LNCAP (cell line): ENCODE measurements around the gene CDH22.

Experiments used
- CTCF ChIP-seq: fragments of 450-650 bp; IDR thresholded peaks from 2 replicates; pipeline ENCODE4 v1.5.1; 2017; ENCODE audit warnings: mild to moderate bottlenecking

The CDH22 gene

GRCh38 chr20:46186210-46186609, 122.1 kb downstream of the CDH22 start:
- no peak for TF ChIP-seq CTCF

- TF ChIP-seq CTCF: no peak
Measured at GRCh38 chr20:46185353-46185752, 122.9 kb downstream of the CDH22 start.

GRCh38 chr20:46183768-46184167, 124.5 kb downstream of the CDH22 start:
- TF ChIP-seq CTCF: no peak

GRCh38 chr20:46182276-46183200, 125.8 kb downstream of the CDH22 start:
- no peak for TF ChIP-seq CTCF

- no peak for TF ChIP-seq CTCF
Measured at GRCh38 chr20:46179862-46180261, 128.4 kb downstream of the CDH22 start.

GRCh38 chr20:46178891-46179290, 129.4 kb downstream of the CDH22 start:
- TF ChIP-seq CTCF: no peak

- TF ChIP-seq CTCF: no peak
Measured at GRCh38 chr20:46177768-46178167, 130.5 kb downstream of the CDH22 start.
